ENCODE data around the gene PCK1. TPM values are rescaled to one million over a fixed set of nuclear protein-coding genes. Genes with fewer than 3 reads are reported as not detected.
A peak's percentile ranks its signal among the peaks of the same experiment; 100 is the strongest.

PCK1 gene
- total and polyA plus RNA-seq, 2 of the 13 experiments (the other 11 are each of a cell fraction or from before 2014, with no cell fraction given): 6.5 to 12.6 TPM

DNA sequence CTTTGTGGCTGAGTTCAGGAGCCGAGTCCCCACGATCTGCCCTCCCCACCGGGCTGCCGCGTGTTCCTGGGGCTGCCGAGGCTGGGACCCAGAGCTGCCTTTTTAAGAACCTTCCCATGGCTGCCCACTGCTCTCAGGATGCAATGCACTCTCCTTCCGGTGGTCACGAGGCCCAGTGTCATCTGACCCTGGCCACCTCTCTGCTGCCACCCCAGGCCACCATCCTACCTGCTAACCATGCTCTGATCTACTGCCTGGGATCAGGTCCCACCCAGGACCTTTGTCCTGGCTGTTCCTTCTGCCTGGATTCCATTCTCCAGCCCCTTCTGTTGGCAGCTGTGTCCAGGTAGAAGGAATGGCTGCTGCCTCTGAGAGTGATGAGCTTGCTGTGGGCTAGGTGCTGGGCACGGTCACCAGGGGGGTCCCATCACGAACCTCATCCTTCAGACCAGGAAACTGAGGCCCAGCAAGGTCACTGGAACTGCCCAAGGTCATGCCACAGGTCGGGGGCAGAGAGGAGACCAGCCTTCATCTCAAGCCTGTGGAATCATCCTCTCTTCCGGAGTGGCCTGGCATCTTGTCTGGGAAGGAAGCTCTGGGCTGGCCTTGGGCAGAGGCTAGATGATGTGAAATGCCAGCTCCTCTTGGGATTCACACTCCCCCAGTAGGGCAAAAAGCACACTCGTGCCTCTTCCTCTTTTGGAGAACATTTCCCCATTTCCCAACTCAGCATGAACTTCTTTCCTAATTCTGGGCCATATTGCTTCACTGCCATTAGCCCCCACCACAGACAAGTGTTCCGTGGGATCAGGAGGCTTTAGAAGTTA is 20.5 kb downstream of the PCK1 start (continued):
- TF ChIP-seq, protein P1, sequence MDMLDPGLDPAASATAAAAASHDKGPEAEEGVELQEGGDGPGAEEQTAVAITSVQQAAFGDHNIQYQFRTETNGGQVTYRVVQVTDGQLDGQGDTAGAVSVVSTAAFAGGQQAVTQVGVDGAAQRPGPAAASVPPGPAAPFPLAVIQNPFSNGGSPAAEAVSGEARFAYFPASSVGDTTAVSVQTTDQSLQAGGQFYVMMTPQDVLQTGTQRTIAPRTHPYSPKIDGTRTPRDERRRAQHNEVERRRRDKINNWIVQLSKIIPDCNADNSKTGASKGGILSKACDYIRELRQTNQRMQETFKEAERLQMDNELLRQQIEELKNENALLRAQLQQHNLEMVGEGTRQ (IDR thresholded peaks at IDR 0.05; ENCODE audit: low read depth, low read length): peak; percentile 45; the same call in 1 of the 2 replicates
- TF ChIP-seq, protein P1 (CRISPR knock-in tag; IDR thresholded peaks at IDR 0.05; ENCODE audit: borderline replicate concordance): peak; percentile 81; the same call in 1 of the 2 replicates
- TF ChIP-seq KDM2A (CRISPR knock-in tag; IDR thresholded peaks at IDR 0.05; ENCODE audit: borderline replicate concordance, low read depth) (0 out of 2 replicates have a peak, but pooled peaks have one; percentile 40), FOXM1 (CRISPR knock-in tag; IDR thresholded peaks at IDR 0.05) (no peak), IRF2 (CRISPR knock-in tag; IDR thresholded peaks at IDR 0.05) (peak; percentile 53; the same call in 1 of the 2 replicates)

DNA sequence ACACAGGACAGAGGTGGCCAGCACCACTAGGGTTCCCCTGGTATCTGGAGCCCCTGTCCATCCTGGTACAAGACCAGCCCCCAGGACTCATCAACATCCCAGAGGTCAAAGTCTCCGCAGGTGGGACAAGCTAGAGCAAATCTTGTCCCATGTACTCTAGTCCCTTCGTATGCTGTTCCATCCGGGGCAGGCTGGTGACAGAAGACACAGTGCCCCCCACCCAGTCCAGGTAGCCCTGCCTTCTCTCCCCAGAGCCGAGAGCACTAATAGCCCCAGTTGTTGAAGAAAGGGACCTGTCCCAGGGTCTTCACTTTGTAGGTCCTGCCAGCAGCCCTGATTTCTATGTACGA is 21.1 kb downstream of the PCK1 start:
- Histone ChIP-seq H3K36me3 (replicated peaks in 1 of 2; ENCODE audit: control insufficient read depth in 1 of 2, insufficient read depth in 2 of 2, low read length in 2 of 2) (no peaks in the 10 kb centered on the region), H3K4me1 (ENCODE audit: insufficient read depth, low read length) (peaks cover 100% of the 10 kb centered on the region), H3K27ac (ENCODE audit: extremely low read length, insufficient read depth, low read length) (peak overlapping the region; percentile 53), H3K4me3 (replicated peaks in 1 of 3; ENCODE audit: insufficient read depth in 1 of 3, low read depth in 2 of 3, low read length in 3 of 3) (peak overlapping the region in 1 of 3 experiments; percentile 30; a peak in 1 of 6 replicates), H3K27me3 (ENCODE audit: control insufficient read depth in 1 of 2, insufficient read depth in 2 of 2, low read length in 2 of 2) (no peaks in the 10 kb centered on the region), H3K9ac (ENCODE audit: insufficient read depth, low read depth, low read length) (no peak overlapping the region), H4K20me1 (ENCODE audit: insufficient read depth, low read length) (no peaks in the 10 kb centered on the region), H3K4me2 (ENCODE audit: low read depth, low read length) (peak overlapping the region; percentile 57), H2AFZ (ENCODE audit: low read length) (no peak overlapping the region), H3K9me3 (ENCODE audit: low read length) (no peaks in the 10 kb centered on the region), H3K79me2 (ENCODE audit: insufficient read depth, low read length) (no peaks in the 10 kb centered on the region)
- ChIA-PET POLR2A (interaction anchor here (1.2 to 3.1 kb wide), 6 partner anchors 9 to 54 kb away, joined by 3 to 23 read pairs (median 12); partner anchors contain the start of gene PCK1), CTCF (ENCODE audit: low intra/inter-chr PET ratio, low total read pairs) (interaction anchor here (1.1 to 1.9 kb wide), 5 partner anchors 12 to 628 kb away, joined by 3 to 14 read pairs (median 3); no protein-coding TSS in a partner anchor)
- BruUV-seq (replicated peaks): no TSS peak
- WGBS (ENCODE audit: low lambda C conversion rate): 21% methylated on average over 5 of the region's 5 CpGs
- in situ Hi-C loops (cut with HindIII; ENCODE audit: extremely low pct_ligation_motif_present, low pct_unique_long_range_greater_than_20kb): loop anchor here (10.0 kb wide), 1 partner anchor 197 kb away; no protein-coding TSS in a partner anchor
- no peak for FAIRE-seq
- no peak for DNase-seq (ENCODE audit: low spot score)
- ATAC-seq: peak; percentile 6
- intact Hi-C loops (cut with micrococcal nuclease; ENCODE audit: unreplicated experiment): no loop called here
- TF ChIP-seq, protein P2, sequence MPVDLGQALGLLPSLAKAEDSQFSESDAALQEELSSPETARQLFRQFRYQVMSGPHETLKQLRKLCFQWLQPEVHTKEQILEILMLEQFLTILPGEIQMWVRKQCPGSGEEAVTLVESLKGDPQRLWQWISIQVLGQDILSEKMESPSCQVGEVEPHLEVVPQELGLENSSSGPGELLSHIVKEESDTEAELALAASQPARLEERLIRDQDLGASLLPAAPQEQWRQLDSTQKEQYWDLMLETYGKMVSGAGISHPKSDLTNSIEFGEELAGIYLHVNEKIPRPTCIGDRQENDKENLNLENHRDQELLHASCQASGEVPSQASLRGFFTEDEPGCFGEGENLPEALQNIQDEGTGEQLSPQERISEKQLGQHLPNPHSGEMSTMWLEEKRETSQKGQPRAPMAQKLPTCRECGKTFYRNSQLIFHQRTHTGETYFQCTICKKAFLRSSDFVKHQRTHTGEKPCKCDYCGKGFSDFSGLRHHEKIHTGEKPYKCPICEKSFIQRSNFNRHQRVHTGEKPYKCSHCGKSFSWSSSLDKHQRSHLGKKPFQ (CRISPR knock-in tag; IDR thresholded peaks at IDR 0.05; ENCODE audit: insufficient replicate concordance): peak; percentile 50
- TF ChIP-seq ZNF232 (CRISPR knock-in tag; IDR thresholded peaks at IDR 0.05; ENCODE audit: borderline replicate concordance): 0 out of 2 replicates have a peak, but pooled peaks have one; percentile 13
- 0 out of 2 replicates have a peak, but pooled peaks have one; percentile 9 for TF ChIP-seq ZNF546 (CRISPR knock-in tag; conservative IDR thresholded peaks at IDR 0.05)
- peak; percentile 59; the same call in 1 of the 2 replicates for TF ChIP-seq ZBTB7A (CRISPR knock-in tag; IDR thresholded peaks at IDR 0.05)
- TF ChIP-seq TAF15 (IDR thresholded peaks at IDR 0.05; ENCODE audit: low read depth, low read length, poor library complexity, severe bottlenecking): no peak
- no peak for TF ChIP-seq GTF2F1 (IDR thresholded peaks at IDR 0.05; ENCODE audit: low read length)
- TF ChIP-seq, protein P3, sequence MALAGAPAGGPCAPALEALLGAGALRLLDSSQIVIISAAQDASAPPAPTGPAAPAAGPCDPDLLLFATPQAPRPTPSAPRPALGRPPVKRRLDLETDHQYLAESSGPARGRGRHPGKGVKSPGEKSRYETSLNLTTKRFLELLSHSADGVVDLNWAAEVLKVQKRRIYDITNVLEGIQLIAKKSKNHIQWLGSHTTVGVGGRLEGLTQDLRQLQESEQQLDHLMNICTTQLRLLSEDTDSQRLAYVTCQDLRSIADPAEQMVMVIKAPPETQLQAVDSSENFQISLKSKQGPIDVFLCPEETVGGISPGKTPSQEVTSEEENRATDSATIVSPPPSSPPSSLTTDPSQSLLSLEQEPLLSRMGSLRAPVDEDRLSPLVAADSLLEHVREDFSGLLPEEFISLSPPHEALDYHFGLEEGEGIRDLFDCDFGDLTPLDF (CRISPR knock-in tag; IDR thresholded peaks at IDR 0.05): no peak
- TF ChIP-seq HNF4A (CRISPR knock-in tag; IDR thresholded peaks at IDR 0.05): peak; percentile 68
- peak; percentile 35; the same call in 1 of the 2 replicates for TF ChIP-seq SIN3A (IDR thresholded peaks at IDR 0.05; ENCODE audit: borderline replicate concordance, low read depth, low read length)
- peak; percentile 4 for TF ChIP-seq ASH2L (IDR thresholded peaks at IDR 0.05; ENCODE audit: insufficient read length, low read depth, low read length)
- no peak for TF ChIP-seq ZFP37 (CRISPR knock-in tag; IDR thresholded peaks at IDR 0.05; ENCODE audit: borderline replicate concordance)
- TF ChIP-seq ZBTB21 (CRISPR knock-in tag; IDR thresholded peaks at IDR 0.05): no peak
- no peak for TF ChIP-seq NFYC (CRISPR knock-in tag; IDR thresholded peaks at IDR 0.05)
